Activated B cell treated with CpG ODN at 0.5 μM for 24 hours (primary cell): Measurements from ENCODE around the gene TLCD3B. TPM values are rescaled to one million over a fixed set of nuclear protein-coding genes. Genes with fewer than 3 reads are reported as not detected.

Experiments used
- ATAC-seq: fragments of 200-7000 bp; cut with Tn5 transposase; one replicate; pipeline ENCODE4 v1.10.0; 2021; ENCODE audit warnings: low read depth, mild to moderate bottlenecking, moderate library complexity
- CTCF ChIA-PET: fragments of 350-600 bp; sonication (Branson Sonifier 250); formaldehyde crosslinking; loops from one replicate; lab custom pipeline; 2021; ENCODE audit warnings: antibody characterized with exemption; lab: Charles Lee
- POLR2A ChIA-PET: fragments of 350-600 bp; sonication (Branson Sonifier 250); formaldehyde crosslinking; loops from one replicate; lab custom pipeline; 2021; ENCODE audit warnings: antibody characterized with exemption; lab: Charles Lee
- DNase-seq: peaks from one replicate; pipeline ENCODE4 v3.0.0; 2022
- H3K27ac Mint-ChIP-seq: one replicate; pipeline ENCODE4 v1.8.0; 2020; ENCODE audit warnings: mixed read lengths
- H3K27me3 Mint-ChIP-seq: one replicate; pipeline ENCODE4 v1.8.0; 2021; ENCODE audit warnings: mixed read lengths
- H3K36me3 Mint-ChIP-seq: one replicate; pipeline ENCODE4 v1.8.0; 2021; ENCODE audit warnings: low read depth, mixed read lengths
- H3K4me1 Mint-ChIP-seq: one replicate; pipeline ENCODE4 v1.8.0; 2021; ENCODE audit warnings: mixed read lengths
- H3K4me3 Mint-ChIP-seq: one replicate; pipeline ENCODE4 v1.8.0; 2020; ENCODE audit warnings: mild to moderate bottlenecking, mixed read lengths
- H3K9me3 Mint-ChIP-seq: one replicate; pipeline ENCODE4 v1.8.0; 2020; ENCODE audit warnings: mixed read lengths
- CTCF ChIP-seq: fragments of 200-600 bp; IDR thresholded peaks from one replicate; pipeline ENCODE4 v1.8.0; 2022; ENCODE audit warnings: antibody characterized with exemption, mild to moderate bottlenecking
- intact Hi-C: fragments of 100-400 bp; cut with micrococcal nuclease; formaldehyde crosslinking; loops from one replicate; pipeline ENCODE4 v1.15.1; 2024
- total RNA-seq: library from RNA; stranded (reverse); gene quantifications from 2 replicates; pipeline ENCODE4 v1.2.3, GENCODE V29; 2022

The TLCD3B gene
- total RNA-seq, 1 donor from 2014 or later: not detected

GRCh38 chr16:30006659-30007377 lies 24.3 kb downstream of the TLCD3B start:
- intact Hi-C loops: no loop called here
- CTCF ChIA-PET: interaction anchor here (0.7 to 1.3 kb wide), 5 partner anchors 31 to 315 kb away, joined by 3 to 6 read pairs (median 3); partner anchors contain the start of gene KCTD13
- DNase-seq: no peak
- Mint-ChIP-seq H3K9me3 (no peaks in the 10 kb centered on the region), H3K4me3 (no peak overlapping the region), H3K36me3 (peaks cover 18% of the 10 kb centered on the region), H3K27ac (no peak overlapping the region), H3K4me1 (peaks cover 16% of the 10 kb centered on the region), H3K27me3 (peaks cover 14% of the 10 kb centered on the region)
- TF ChIP-seq CTCF: no peak
- POLR2A ChIA-PET: no interaction called here
- ATAC-seq: no peak

GRCh38 chr16:30006095-30006473 lies 25.0 kb downstream of the TLCD3B start:
- H3K4me3 Mint-ChIP-seq: no peak overlapping the region
- H3K4me1 Mint-ChIP-seq: peaks cover 12% of the 10 kb centered on the region
- ChIA-PET CTCF (interaction anchor here (0.7 to 1.3 kb wide), 5 partner anchors 31 to 315 kb away, joined by 3 to 6 read pairs (median 4); partner anchors contain the start of gene KCTD13), POLR2A (interaction anchor here (0.8 to 2.2 kb wide), 3 partner anchors 80 to 306 kb away, joined by 3 to 8 read pairs (median 3); partner anchors contain the start of gene KCTD13)
- H3K27ac Mint-ChIP-seq: no peak overlapping the region
- H3K27me3 Mint-ChIP-seq: peaks cover 12% of the 10 kb centered on the region
- DNase-seq (no peak), ATAC-seq (no peak)
- H3K9me3 Mint-ChIP-seq: no peaks in the 10 kb centered on the region
- intact Hi-C loops: no loop called here
- peaks cover 24% of the 10 kb centered on the region for H3K36me3 Mint-ChIP-seq
- TF ChIP-seq CTCF: no peak

- POLR2A ChIA-PET: interaction anchor here (0.6 to 2.2 kb wide), 5 partner anchors 9 to 305 kb away, joined by 3 to 8 read pairs (median 3); partner anchors contain the start of genes INO80E, KCTD13 and PAGR1
These were observed 25.6 kb downstream of the TLCD3B start for GRCh38 chr16:30005341-30006094.

GRCh38 chr16:30004811-30005242 lies 26.2 kb downstream of the TLCD3B start:
- no peak overlapping the region for H3K4me3 Mint-ChIP-seq
- intact Hi-C loops: loop anchor here (1.0 to 2.0 kb wide), 3 partner anchors 142 to 312 kb away; partner anchors contain the start of gene CDIPT
- CTCF ChIA-PET: interaction anchor here (0.6 to 1.6 kb wide), 5 partner anchors 10 to 304 kb away, joined by 3 to 6 read pairs (median 5); no protein-coding TSS in a partner anchor
- POLR2A ChIA-PET: interaction anchor here (0.6 to 2.2 kb wide), 9 partner anchors 8 to 274 kb away, joined by 3 to 8 read pairs (median 3); partner anchors contain the start of genes CDIPT, INO80E, KCTD13 and PAGR1
- peaks cover 5% of the 10 kb centered on the region for H3K27me3 Mint-ChIP-seq
- TF ChIP-seq CTCF: no peak
- peaks cover 5% of the 10 kb centered on the region for H3K4me1 Mint-ChIP-seq
- H3K36me3 Mint-ChIP-seq: peaks cover 29% of the 10 kb centered on the region
- ATAC-seq (peak; percentile 33), DNase-seq (no peak)
- no peaks in the 10 kb centered on the region for H3K9me3 Mint-ChIP-seq
- H3K27ac Mint-ChIP-seq: no peak overlapping the region

More at GRCh38 chr16:30005341-30006094, 25.6 kb downstream of the TLCD3B start:
- intact Hi-C loops: loop anchor here (1.0 to 2.0 kb wide), 3 partner anchors 143 to 312 kb away; partner anchors contain the start of gene CDIPT
- no peaks in the 10 kb centered on the region for H3K9me3 Mint-ChIP-seq
- peak; percentile 31 for DNase-seq
- ATAC-seq: peak; percentile 81
- CTCF ChIA-PET: interaction anchor here (0.8 to 1.3 kb wide), 4 partner anchors 30 to 314 kb away, joined by 3 to 6 read pairs (median 4); partner anchors contain the start of gene KCTD13
- peaks cover 25% of the 10 kb centered on the region for H3K36me3 Mint-ChIP-seq
- peaks cover 10% of the 10 kb centered on the region for H3K4me1 Mint-ChIP-seq
- H3K27ac Mint-ChIP-seq: no peak overlapping the region
- peak; percentile 30 for TF ChIP-seq CTCF
- peaks cover 11% of the 10 kb centered on the region for H3K27me3 Mint-ChIP-seq
- no peak overlapping the region for H3K4me3 Mint-ChIP-seq
